K562 (cell line): Measurements from ENCODE around the gene SND1. TPM values are rescaled to one million over a fixed set of nuclear protein-coding genes. Genes with fewer than 3 reads are reported as not detected.

Source experiments
- ATAC-seq: fragments of 200-7000 bp; cut with Tn5 transposase; 3 replicates; pipeline ENCODE4 v1.9.1; 2020; ENCODE audit warnings: moderate library complexity
- BruUV-seq: library from RNA; stranded (reverse); fragments of 400-500 nt; replicated peaks from 2 replicates; lab custom pipeline; 2021; lab: Mats Ljungman, UMichigan
- CTCF ChIA-PET: fragments of 300-600 bp; formaldehyde crosslinking; extraction: SDS; loops from one replicate; lab custom pipeline; 2021; ENCODE audit warnings: low intra/inter-chr PET ratio; lab: Yijun Ruan, JAX
- POLR2A ChIA-PET: fragments of 300-600, 350-650 bp; sonication (Branson Sonifier 250); formaldehyde crosslinking; extraction: SDS; loops from one replicate; lab custom pipeline; 2021; ENCODE audit warnings: antibody characterized with exemption, inconsistent platforms; lab: Yijun Ruan, JAX
- DNase-seq, 4 experiments: peaks; one replicate each; pipeline versions ENCODE4 v3.0.0 to v3.0.0-alpha.2; 2011 to 2018; ENCODE audit warnings: low spot score in 3 of 4, mixed read lengths in 3 of 4; ENCODE audit errors: extremely low read depth in 1 of 4
- FAIRE-seq: peaks from 2 replicates; lab custom pipeline; 2011; peaks lifted over from hg19 to GRCh38; lab: Jason Lieb, UNC
- H2AFZ ChIP-seq: 2 replicates; pipeline ENCODE4 v1.6.0; 2011; ENCODE audit warnings: low read depth, low read length, control low read depth, inconsistent platforms
- H3K27ac ChIP-seq: fragments of 200-600 bp; 3 replicates; pipeline ENCODE4 v1.8.0; 2011; ENCODE audit warnings: low read depth, mild to moderate bottlenecking, control low read depth, inconsistent platforms, low read length, moderate library complexity, mixed read lengths; ENCODE audit errors: extremely low read depth
- H3K27me3 ChIP-seq, 2 experiments: fragments of 300-600 bp in 1 of 2; 2 replicates in 1 of 2; 3 replicates in 1 of 2; pipeline versions ENCODE4 v1.6.0 to v1.8.0; 2011; ENCODE audit warnings: inconsistent platforms in 2 of 2, low read length in 2 of 2, mild to moderate bottlenecking in 1 of 2, mixed read lengths in 1 of 2, moderate library complexity in 1 of 2; ENCODE audit not compliant: control insufficient read depth in 2 of 2, insufficient read depth in 2 of 2
- H3K36me3 ChIP-seq: fragments of 300-600 bp; 3 replicates; pipeline ENCODE4 v1.8.0; 2011; ENCODE audit warnings: mild to moderate bottlenecking, low read length, inconsistent platforms; ENCODE audit not compliant: control insufficient read depth, insufficient read depth
- H3K4me1 ChIP-seq, 2 experiments: fragments of 200-600 bp in 1 of 2; replicated peaks in 1 of 2; 2 replicates in 1 of 2; 3 replicates in 1 of 2; pipeline versions ENCODE4 v1.5.1 to v1.8.0; 2011; ENCODE audit warnings: inconsistent platforms in 2 of 2, low read length in 2 of 2, mild to moderate bottlenecking in 1 of 2, mixed read lengths in 1 of 2, moderate library complexity in 1 of 2; ENCODE audit not compliant: control insufficient read depth in 2 of 2, insufficient read depth in 2 of 2
- H3K4me2 ChIP-seq: 2 replicates; pipeline ENCODE4 v1.6.1; 2011; ENCODE audit warnings: low read length, control low read depth, inconsistent platforms, mixed read lengths; ENCODE audit not compliant: insufficient read depth
- H3K4me3 ChIP-seq: fragments of 200-600 bp; sonication (generic), shearing (Covaris generic); 2 replicates; pipeline ENCODE4 v1.5.1; 2016; ENCODE audit warnings: control low read depth, inconsistent platforms
- H3K79me2 ChIP-seq: fragments of 200-600 bp; 3 replicates; pipeline ENCODE4 v1.8.0; 2011; ENCODE audit warnings: low read length, inconsistent platforms; ENCODE audit not compliant: control insufficient read depth, insufficient read depth
- H3K9ac ChIP-seq, 2 experiments: 2 replicates each; pipeline versions ENCODE4 v1.6.0 to v1.6.1; 2011; ENCODE audit warnings: low read depth in 2 of 2, low read length in 2 of 2, control low read depth in 1 of 2, inconsistent platforms in 1 of 2, mild to moderate bottlenecking in 1 of 2, mixed read lengths in 1 of 2; ENCODE audit not compliant: insufficient read depth in 1 of 2
- H3K9me1 ChIP-seq: one replicate; pipeline ENCODE4 v1.6.0; 2011; ENCODE audit warnings: inconsistent platforms, mild to moderate bottlenecking, low read length, moderate library complexity; ENCODE audit not compliant: control insufficient read depth, insufficient read depth
- H3K9me3 ChIP-seq: replicated peaks from 2 replicates; pipeline ENCODE4 v1.5.1; 2011; ENCODE audit warnings: low read depth, low read length, inconsistent platforms; ENCODE audit not compliant: control insufficient read depth, insufficient read depth
- H4K20me1 ChIP-seq: replicated peaks from 2 replicates; pipeline ENCODE4 v1.6.1; 2011; ENCODE audit warnings: low read length, inconsistent platforms, mixed read lengths; ENCODE audit not compliant: control insufficient read depth, insufficient read depth
- ARID3B ChIP-seq: fragments of 250-450 bp; sonication (Bioruptor Pico); IDR thresholded peaks from 2 replicates; pipeline ENCODE4 v1.4.0; 2020; ENCODE audit warnings: borderline replicate concordance
- DACH1 ChIP-seq: fragments of 450-650 bp; IDR thresholded peaks from 2 replicates; pipeline ENCODE4 v1.6.1; 2018; ENCODE audit not compliant: partially characterized antibody
- E2F1 ChIP-seq: sonication (generic); formaldehyde crosslinking; IDR thresholded peaks from 2 replicates; pipeline ENCODE4 v1.8.1; 2023; ENCODE audit warnings: mild to moderate bottlenecking, missing genetic modification reagents, moderate library complexity
- HOXB6 ChIP-seq: fragments of 250-450 bp; sonication (Bioruptor Pico); IDR thresholded peaks from 2 replicates; pipeline ENCODE4 v1.5.1; 2022; ENCODE audit warnings: mild to moderate bottlenecking, borderline replicate concordance
- MEIS2 ChIP-seq: fragments of 450-650 bp; IDR thresholded peaks from 2 replicates; pipeline ENCODE4 v1.6.1; 2014; ENCODE audit warnings: mild to moderate bottlenecking; ENCODE audit not compliant: partially characterized antibody
- MTF1 ChIP-seq: fragments of 250-450 bp; sonication (Bioruptor Pico); IDR thresholded peaks from 2 replicates; pipeline ENCODE4 v1.9.0; 2021; ENCODE audit warnings: moderate library complexity, mild to moderate bottlenecking, inconsistent platforms, borderline replicate concordance
- NFXL1 ChIP-seq: fragments of 450-650 bp; formaldehyde crosslinking; IDR thresholded peaks from 2 replicates; pipeline ENCODE4 v1.4.0; 2021; ENCODE audit warnings: mild to moderate bottlenecking
- SOX6 ChIP-seq: fragments of 450-650 bp; IDR thresholded peaks from 2 replicates; pipeline ENCODE4 v1.6.1; 2014; ENCODE audit warnings: mild to moderate bottlenecking
- SP2 ChIP-seq: IDR thresholded peaks from 2 replicates; pipeline ENCODE4 v1.6.1; 2011; ENCODE audit warnings: mild to moderate bottlenecking, low read depth, low read length, moderate library complexity; ENCODE audit not compliant: poor library complexity, severe bottlenecking; ENCODE audit errors: extremely low read depth
- ZBTB8A ChIP-seq: fragments of 450-650 bp; IDR thresholded peaks from 2 replicates; pipeline ENCODE4 v1.6.1; 2018; ENCODE audit warnings: mild to moderate bottlenecking, moderate library complexity; ENCODE audit not compliant: partially characterized antibody
- WGBS: fragments of 100-300 bp; shearing (Covaris generic); methylation state at CpG from one replicate; pipeline ENCODE4 v1.1.6; 2016; ENCODE audit warnings: low coverage, mixed read lengths; ENCODE audit not compliant: insufficient coverage; ENCODE audit errors: missing lambda C conversion rate; 5-methylcytosine and 5-hydroxymethylcytosine counted together
- in situ Hi-C: fragments of 300-500 bp; cut with MboI; formaldehyde crosslinking; loops from 4 replicates; pipeline ENCODE4 v1.15.0; 2018; ENCODE audit warnings: inconsistent platforms, mixed read lengths
- intact Hi-C: fragments of 100-400 bp; cut with micrococcal nuclease; formaldehyde crosslinking; loops from 2 replicates; pipeline ENCODE4 v1.14.2; 2022
- polyA plus RNA-seq, 8 experiments: library from polyadenylated mRNA; depleted of rRNA in 4 of 8; stranded (reverse) in 5 of 8; unstranded in 3 of 8; fragments of >200 nt; fragmentation: Nextera tagmentation in 2 of 8; fragmentation: Illumina TruSeq in 1 of 8; extraction: Ambion mirVana in 2 of 8; extraction: Trizol in 1 of 8; gene quantifications; 2 replicates each; pipeline versions ENCODE4 v1.2.1 to v1.2.3, GENCODE V29; 2011 to 2014; ENCODE audit warnings: inconsistent platforms in 1 of 8, missing spikeins in 1 of 8
- total RNA-seq, 7 experiments: library from RNA; depleted of rRNA in 6 of 7; stranded (reverse); fragments of >200 nt in 6 of 7; fragmentation: Illumina TruSeq in 2 of 7; extraction: Trizol in 2 of 7; gene quantifications; 2 replicates each; pipeline versions ENCODE4 v1.2.1 to v1.2.3, GENCODE V29; 2011 to 2021; ENCODE audit warnings: low replicate concordance in 1 of 7
- TF ChIP-seq, protein P1 (sequence below): sonication (generic); IDR thresholded peaks from 2 replicates; pipeline ENCODE4 v1.6.1; 2016
- TF ChIP-seq, protein P2 (sequence below): fragments of 250-450 bp; sonication (Bioruptor Pico); IDR thresholded peaks from 2 replicates; pipeline ENCODE4 v1.8.0; 2022; ENCODE audit warnings: inconsistent platforms, mild to moderate bottlenecking, moderate library complexity, borderline replicate concordance

Gene SND1
- total and polyA plus RNA-seq, 9 of the 15 experiments (the other 6 are each of a cell fraction or from before 2014, with no cell fraction given), result 46.5 to 307 (median 191) TPM

GRCh38 chr7:127781081-127781480 is 129.1 kb downstream of the SND1 start:
- POLR2A ChIA-PET, result interaction anchor here (0.8 to 1.2 kb wide), 2 partner anchors 9 to 17 kb away, joined by 3 to 4 read pairs; no protein-coding TSS in a partner anchor

GRCh38 chr7:127782075-127782474 is 130.1 kb downstream of the SND1 start:
- no peak overlapping the region for H2AFZ ChIP-seq
- no peaks in the 10 kb centered on the region for H3K27me3 ChIP-seq
- H3K9ac ChIP-seq, result no peak overlapping the region
- H3K4me1 ChIP-seq, result peaks cover 0 to 4% of the 10 kb centered on the region in 2 experiments; a peak in 1 of 5 replicates
- ATAC-seq, result peak; percentile 29; the same call in 1 of the 3 replicates
- no peak overlapping the region for H3K4me3 ChIP-seq
- peaks cover 73% of the 10 kb centered on the region for H3K79me2 ChIP-seq
- POLR2A ChIA-PET, result interaction anchor here (0.8 to 1.8 kb wide), 2 partner anchors 21 to 59 kb away, joined by 3 read pairs; no protein-coding TSS in a partner anchor
- FAIRE-seq, result no peak
- in situ Hi-C loops (no loop called here), intact Hi-C loops (no loop called here)
- CTCF ChIA-PET, result no interaction called here
- H4K20me1 ChIP-seq, result peaks cover 19% of the 10 kb centered on the region
- H3K4me2 ChIP-seq, result no peak overlapping the region
- DNase-seq, result no peak
- no peaks in the 10 kb centered on the region for H3K9me3 ChIP-seq
- no TSS peak for BruUV-seq
- no peak overlapping the region for H3K27ac ChIP-seq
- peaks cover 21% of the 10 kb centered on the region for H3K36me3 ChIP-seq
- H3K9me1 ChIP-seq, result no peaks in the 10 kb centered on the region
- TF ChIP-seq SOX6, result peak; percentile 77; the same call in 1 of the 2 replicates
- TF ChIP-seq, protein P1, sequence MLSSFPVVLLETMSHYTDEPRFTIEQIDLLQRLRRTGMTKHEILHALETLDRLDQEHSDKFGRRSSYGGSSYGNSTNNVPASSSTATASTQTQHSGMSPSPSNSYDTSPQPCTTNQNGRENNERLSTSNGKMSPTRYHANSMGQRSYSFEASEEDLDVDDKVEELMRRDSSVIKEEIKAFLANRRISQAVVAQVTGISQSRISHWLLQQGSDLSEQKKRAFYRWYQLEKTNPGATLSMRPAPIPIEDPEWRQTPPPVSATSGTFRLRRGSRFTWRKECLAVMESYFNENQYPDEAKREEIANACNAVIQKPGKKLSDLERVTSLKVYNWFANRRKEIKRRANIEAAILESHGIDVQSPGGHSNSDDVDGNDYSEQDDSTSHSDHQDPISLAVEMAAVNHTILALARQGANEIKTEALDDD, result peak; percentile 57; the same call in 1 of the 2 replicates
- TF ChIP-seq SP2, result no peak
- TF ChIP-seq, protein P2, sequence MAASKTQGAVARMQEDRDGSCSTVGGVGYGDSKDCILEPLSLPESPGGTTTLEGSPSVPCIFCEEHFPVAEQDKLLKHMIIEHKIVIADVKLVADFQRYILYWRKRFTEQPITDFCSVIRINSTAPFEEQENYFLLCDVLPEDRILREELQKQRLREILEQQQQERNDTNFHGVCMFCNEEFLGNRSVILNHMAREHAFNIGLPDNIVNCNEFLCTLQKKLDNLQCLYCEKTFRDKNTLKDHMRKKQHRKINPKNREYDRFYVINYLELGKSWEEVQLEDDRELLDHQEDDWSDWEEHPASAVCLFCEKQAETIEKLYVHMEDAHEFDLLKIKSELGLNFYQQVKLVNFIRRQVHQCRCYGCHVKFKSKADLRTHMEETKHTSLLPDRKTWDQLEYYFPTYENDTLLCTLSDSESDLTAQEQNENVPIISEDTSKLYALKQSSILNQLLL (CRISPR knock-in tag), result no peak
- TF ChIP-seq ARID3B (CRISPR knock-in tag), result no peak
- TF ChIP-seq DACH1, result peak; percentile 8
- peak; percentile 16 for TF ChIP-seq MEIS2
- no peak for TF ChIP-seq HOXB6 (CRISPR knock-in tag)
- TF ChIP-seq E2F1 (CRISPR knock-in tag), result no peak

More at GRCh38 chr7:127781081-127781480, 129.1 kb downstream of the SND1 start:
- peaks cover 0 to 4% of the 10 kb centered on the region in 2 experiments; a peak in 1 of 5 replicates for H3K4me1 ChIP-seq
- 65% methylated on average over 4 of the region's 4 CpGs for WGBS
- H3K4me2 ChIP-seq, result no peak overlapping the region
- DNase-seq (no peak), FAIRE-seq (no peak), ATAC-seq (no peak)
- no peaks in the 10 kb centered on the region for H3K9me3 ChIP-seq
- CTCF ChIA-PET, result no interaction called here
- H3K79me2 ChIP-seq, result peaks cover 70% of the 10 kb centered on the region
- peaks cover 19% of the 10 kb centered on the region for H3K36me3 ChIP-seq
- H3K9me1 ChIP-seq, result no peaks in the 10 kb centered on the region
- H2AFZ ChIP-seq, result no peak overlapping the region
- H3K27ac ChIP-seq, result no peak overlapping the region
- no TSS peak for BruUV-seq
- in situ Hi-C loops, result no loop called here
- intact Hi-C loops, result no loop called here
- H3K4me3 ChIP-seq, result no peak overlapping the region
- H4K20me1 ChIP-seq, result peaks cover 20% of the 10 kb centered on the region
- H3K27me3 ChIP-seq, result no peaks in the 10 kb centered on the region
- TF ChIP-seq NFXL1, result no peak
- TF ChIP-seq MTF1 (CRISPR knock-in tag), result no peak
- TF ChIP-seq ZBTB8A, result no peak
- no peak overlapping the region for H3K9ac ChIP-seq
